CD4-positive, alpha-beta T cell treated with Interleukin-4 for 1 hour (primary cell): Measurements from ENCODE around the gene PSMD12.
"Not testable (repeated sequence)": the region's sequence is repeated elsewhere in the genome, so short reads cannot be mapped to it uniquely, and the experiment has no call there.

ENCODE experiments used
- DNase-seq, 2 donors: peaks; one replicate each; pipeline ENCODE4 v3.0.0-alpha.2; 2020 to 2022

The PSMD12 gene

DNA sequence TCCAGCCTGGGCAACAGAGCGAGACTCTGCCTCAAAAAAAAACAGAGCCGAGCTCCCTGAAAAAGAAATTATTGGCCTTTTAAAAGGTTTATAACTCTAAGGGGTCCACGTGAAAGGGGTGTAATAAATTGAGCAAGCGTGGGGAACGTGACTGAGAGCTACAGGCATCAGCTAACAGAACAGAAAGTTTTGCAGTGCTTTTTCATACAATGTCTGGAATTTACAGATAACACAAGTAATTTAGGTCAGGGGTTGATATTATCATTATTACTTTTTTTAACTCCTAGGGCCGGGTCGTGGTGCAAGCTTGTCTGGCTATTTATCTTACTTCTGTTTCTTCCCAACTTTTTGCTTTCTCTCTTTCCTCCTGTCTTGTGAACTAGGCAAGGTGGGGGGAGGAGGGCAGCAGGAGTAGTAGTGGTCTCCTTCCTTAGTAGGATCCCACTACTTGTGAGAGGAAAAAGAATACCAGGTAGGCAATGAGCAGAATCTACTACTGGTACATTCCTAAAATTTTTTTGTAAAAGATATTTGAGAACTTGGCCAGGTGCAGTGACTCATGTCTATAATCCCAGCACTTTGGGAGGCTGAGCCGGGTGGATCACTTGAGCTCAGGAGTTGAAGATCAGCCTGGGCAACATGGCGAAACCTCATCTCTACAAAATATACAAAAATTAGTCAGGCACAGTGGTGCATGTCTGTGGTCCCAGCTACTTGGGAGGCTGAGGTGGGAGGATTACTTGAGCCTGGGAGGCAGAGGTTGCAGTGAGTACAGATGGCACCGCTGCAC lies 60.7 kb downstream of the PSMD12 start:
- DNase-seq = not testable (repeated sequence)

DNA sequence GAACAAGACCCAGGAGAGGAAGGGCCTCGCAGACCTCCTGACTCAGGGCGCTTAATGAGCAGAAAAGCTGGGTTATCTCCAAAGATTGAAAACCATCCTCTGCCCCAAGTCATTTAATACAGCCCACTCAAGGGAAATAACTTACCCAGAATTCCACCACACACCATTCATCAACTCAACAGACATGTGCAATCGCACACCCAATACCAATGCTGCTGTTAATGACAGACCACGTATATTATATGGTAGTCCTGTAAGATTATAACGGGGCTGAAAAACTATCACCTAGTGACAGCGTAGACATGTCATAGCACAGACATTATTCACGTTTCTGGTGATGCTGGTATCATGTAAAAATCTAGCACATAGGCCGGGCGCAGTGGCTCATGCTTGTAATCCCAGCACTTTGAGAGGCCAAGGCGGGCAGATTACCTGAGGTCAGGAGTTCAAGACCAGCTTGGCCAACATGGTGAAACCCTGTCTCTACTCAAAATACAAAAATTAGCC lies 68.9 kb downstream of the PSMD12 start:
- DNase-seq = no peak

GRCh38 chr17:67294451-67295199 lies 71.8 kb downstream of the PSMD12 start:
- no peak for DNase-seq

DNA sequence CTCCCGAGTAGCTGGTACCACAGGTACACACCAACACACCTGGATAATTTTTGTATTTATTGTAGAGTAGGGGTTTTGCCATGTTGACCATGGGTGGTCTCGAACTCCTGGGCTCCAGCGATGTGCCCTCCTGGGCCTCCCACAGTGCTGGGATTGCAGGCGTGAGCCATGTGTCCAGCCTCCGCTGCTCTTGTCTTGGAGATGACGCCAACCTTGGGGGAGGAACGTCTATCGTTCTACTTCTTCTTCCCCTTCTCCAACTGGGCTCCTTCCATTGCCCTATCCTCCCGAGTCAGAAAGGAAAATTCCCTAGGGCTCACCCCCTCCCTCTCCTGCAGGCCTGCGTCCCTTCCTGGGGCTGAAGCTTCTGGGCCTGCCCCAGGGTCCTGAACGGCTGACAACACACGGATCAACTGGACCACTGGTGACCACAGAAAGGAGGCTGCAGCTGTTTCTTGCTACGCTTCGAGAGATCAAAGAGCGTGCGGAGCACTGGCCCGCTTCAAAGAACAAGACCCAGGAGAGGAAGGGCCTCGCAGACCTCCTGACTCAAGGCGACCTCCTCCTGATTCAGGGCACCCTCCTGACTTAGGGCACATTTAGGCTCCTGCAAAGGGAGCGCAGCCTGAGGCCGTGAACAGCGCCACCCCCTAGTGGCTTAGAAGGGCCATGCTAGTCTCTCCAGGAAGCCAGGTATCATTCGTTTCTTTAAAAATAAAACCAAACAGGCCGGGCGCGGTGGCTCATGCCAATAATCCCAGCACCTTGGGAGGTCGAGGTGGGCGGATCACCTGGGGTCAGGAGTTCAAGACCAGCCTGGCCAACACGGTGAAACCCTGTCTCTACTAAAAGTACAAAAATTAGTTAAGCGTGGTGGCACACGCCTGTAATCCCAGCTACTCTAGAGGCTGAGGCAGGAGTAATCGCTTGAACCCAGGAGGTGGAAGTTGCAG lies 72.8 kb downstream of the PSMD12 start:
- peak; percentile 70 to 75 for DNase-seq

DNA sequence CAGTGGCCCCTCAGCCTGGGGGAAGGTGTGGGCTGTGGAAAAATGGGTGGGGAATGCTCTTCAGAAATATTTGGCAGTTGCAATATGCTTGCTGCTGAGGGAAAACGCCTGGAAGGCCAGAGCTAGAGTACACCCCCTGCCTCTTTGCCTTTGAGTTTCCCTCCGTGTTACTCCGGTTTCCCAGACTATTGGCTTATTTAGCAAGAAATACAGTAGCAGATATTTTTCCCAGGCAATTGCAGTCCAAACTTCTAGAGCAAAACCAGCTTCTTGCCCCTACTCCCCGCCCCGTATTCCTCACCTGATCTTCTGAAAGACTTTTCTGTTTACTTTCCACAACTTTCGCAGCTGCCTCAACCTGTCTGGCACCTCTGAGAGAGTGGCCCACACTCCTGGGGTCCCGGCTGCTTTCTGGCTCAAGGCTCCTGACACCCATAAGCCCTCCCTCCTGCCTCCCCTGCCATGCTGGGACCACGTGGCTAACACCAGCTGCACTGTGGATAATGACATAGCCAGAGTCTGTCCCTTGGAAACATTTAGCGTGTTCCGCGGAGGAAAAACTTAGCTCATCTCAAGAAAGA lies 75.6 kb downstream of the PSMD12 start:
- DNase-seq = no peak

DNA sequence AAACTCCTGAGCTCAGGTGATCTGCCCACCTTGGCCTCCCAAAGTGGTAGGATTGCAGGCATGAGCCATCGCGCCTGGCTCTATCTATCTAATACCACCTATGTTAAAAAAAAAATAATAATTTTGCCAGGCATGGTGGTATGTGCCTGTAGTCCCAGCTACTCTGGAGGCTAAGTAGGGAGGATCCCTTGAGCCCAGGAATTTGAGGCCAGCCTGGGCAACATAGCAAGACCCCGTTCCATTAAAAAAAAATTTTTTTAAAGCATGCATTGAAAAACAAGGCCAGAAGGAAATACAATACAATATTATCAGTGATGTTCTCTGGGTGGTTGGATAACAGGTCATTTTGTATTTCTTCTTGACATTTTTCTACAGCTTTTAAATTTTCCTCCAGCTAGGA lies 76.1 kb downstream of the PSMD12 start:
- DNase-seq = no peak

- no peak for DNase-seq
Observed at GRCh38 chr17:67289181-67289876, 77.0 kb downstream of the PSMD12 start.
